ACHN (cell line): ENCODE measurements around the gene CCDC60.

ENCODE experiments used
- DNase-seq: peaks from one replicate; pipeline ENCODE4 v3.0.0-alpha.2; 2015
- in situ Hi-C: cut with HindIII; loops from 2 replicates; pipeline ENCODE4 v1.10.0; 2017; ENCODE audit warnings: low sequenced_read_pairs, low pct_ligation_motif_present, low pct_unique_long_range_greater_than_20kb

Gene CCDC60

DNA sequence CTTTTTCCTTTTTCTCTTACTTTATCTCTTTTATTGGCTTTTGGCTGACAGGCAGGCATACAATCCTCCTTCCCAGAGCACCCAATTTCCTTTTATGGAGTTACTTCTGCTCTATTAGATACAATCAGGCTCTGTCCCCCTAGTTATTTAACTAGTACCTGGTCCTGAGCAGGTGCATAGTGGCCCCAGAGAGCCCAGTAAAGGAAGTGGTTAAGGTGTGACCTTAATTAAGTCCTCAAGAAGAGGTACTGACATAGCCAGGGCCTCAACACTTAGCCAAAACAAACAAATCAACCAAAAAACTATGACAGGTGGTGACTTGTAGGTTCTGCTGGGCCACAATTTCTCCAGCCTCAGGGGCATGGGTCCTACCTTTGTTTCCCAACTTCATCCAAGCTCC, 82.9 kb downstream of the CCDC60 start:
- no peak for DNase-seq
- in situ Hi-C loops = no loop called here

DNA sequence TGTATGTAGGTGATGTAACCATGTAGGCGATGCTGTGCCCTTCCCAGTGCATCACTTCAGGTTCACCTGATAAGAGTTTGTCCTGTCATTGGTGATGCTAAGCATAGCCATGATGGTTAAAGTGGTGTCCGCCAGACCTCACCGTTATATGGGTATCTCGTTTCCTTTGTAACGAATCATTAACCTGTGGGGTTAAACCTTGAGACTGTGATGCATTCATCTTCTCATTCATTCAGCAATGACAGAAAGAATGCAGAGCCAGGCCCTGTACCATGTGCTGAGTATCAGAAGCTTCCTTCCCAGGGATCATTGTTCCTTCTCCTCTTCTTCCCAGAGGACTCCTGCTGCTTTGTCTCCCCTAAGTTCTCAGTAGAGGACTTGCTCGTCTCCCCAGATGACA, 84.9 kb downstream of the CCDC60 start:
- DNase-seq = no peak
- in situ Hi-C loops = no loop called here

DNA sequence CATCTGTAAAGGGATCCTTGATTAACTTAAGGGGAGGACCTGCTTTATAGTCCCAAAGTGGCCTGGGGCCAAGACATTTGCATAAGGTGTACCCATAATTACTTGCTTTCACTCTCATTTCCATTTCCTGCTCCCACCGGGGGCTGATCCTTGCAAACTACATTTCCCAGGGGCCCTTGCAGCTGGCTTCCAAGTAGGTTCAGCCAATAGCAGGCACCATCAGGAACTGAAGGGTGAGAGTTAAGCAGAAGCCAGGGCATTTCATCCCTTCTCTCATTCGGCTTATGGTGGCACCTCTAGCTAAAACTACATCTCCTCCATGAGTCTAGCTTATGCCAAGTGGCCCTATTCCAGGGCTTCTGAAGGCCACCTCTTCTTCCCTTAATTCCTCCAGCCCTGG, 88.8 kb downstream of the CCDC60 start:
- in situ Hi-C loops = no loop called here
- no peak for DNase-seq

DNA sequence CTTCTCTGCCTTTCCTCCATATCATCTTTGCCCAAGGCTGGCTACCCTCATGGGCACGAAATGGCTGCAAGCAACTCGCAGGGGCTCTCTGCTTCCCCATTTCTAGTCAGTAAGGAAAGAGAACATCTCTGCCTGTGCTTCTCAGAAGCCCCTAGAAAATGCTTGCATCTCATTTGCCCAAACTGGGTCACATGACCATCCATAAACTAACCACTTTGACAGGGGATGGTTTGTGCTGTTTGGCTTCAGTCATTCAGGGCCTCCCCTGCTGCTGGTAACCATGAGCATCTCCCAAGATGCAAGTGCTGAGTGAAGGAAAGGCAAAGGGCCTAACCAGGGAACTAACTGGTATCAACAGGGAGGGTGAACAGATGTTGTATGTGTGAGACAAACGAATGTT, 91.1 kb downstream of the CCDC60 start:
- in situ Hi-C loops = no loop called here
- no peak for DNase-seq

DNA sequence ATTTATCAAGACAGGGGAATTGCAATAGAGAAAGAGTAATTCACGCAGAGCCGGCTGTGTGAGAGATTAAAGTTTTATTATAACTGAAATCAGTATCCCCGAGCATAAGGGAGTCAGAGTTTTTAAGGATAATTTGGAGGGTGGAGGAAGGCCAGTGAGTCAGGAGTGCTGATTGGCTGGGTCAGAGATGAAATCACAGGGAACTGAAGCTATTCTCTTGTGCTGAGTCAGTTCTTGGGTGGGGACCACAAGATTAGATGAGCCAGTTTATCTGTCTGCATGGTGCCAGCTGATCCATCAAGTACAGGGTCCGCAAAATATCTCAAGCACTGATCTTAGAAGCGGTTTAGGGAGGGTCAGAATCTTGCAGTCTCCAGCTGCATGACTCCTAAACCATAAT, 96.6 kb downstream of the CCDC60 start:
- in situ Hi-C loops = no loop called here
- DNase-seq = no peak

DNA sequence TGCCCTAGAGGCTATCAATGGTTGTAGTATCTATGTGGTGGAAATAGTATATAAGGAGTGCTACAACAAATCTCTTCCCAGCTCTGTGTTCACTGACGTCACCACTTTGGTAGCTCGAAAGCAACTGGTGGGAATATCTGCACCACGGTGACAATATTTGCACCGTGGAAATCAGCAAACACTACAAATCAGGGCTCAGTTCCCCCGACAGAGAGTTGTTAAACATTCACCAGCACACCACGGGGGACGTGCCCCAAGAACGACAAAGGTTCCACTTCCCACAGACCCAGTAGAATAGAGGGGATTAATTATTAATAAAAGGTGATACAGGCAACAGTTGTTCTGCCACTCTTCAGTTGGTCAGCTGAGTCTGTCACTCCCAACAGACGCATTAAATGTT, 98.4 kb downstream of the CCDC60 start:
- in situ Hi-C loops = no loop called here
- no peak for DNase-seq

DNA sequence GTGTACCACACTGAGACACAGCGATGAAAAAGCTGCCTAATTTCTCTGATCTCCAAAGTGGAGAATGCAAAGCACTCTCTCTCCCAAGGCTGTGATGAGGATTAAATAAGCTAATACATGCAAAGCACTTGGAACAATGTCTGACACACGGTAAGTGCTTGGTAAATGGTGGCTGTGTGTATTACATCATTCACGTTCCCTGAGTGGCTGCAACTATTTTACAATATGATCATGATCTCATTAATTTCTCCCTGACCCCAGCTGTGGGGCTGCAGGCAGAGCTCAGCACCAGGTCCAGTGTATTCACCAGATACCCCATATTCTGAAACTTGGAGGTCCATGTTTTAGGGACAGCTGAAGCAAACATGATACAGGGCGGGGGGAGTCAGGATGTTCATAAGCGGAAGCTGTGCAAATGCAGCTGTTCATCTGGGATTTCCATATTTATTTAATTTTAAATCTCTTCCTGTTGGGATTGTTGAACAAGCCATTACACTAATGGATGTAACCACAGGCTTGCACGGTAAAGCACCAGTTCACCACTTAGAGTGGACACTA, 106.4 kb downstream of the CCDC60 start:
- in situ Hi-C loops = no loop called here
- DNase-seq = no peak

DNA sequence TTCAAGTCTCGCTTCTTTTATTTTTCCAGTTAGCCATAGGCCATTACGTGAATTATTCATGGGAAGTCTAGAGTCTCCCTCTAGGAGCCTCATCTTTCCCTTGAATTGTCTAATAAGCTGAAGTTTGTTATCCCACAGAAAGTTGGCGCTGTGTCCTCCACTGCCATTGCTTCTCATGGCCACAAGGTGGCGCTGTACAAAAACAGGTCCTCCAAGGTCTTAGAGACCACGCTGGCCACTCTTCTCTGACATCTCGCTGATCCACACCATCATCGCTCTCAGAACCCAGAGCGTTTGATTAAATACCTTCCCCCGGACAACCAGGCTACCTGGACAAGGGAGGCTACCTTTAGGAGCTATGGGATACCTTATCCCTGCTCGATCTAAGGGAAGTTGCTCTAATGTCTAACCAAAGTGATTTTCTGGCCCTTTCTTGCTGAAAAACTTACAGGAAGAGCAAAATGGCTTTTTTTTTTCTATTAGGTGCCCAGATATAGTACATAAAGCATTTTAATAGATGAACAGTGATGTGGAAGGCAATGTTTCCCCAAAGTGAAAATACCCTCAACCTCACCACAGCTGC, 110.0 kb downstream of the CCDC60 start:
- in situ Hi-C loops = no loop called here
- DNase-seq = peak; percentile 84

DNA sequence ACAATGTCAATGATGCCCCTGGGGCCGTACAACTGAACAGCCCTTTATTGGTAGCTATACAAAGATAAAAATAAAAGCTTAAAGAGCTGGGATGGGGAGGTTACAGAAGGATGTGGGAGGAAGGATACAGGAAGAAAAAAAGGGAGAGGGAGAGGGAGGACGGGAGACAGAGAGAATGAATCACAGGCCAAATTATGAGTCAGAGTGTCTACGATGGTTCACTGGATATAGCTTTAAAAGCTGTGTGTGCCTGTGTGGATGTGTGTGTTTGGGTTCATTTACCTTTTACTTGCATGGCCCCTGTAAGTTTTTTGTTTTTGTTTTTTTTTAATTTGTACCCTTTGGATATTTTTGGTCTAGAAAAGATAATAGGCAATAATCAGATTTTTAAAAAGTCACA, 111.9 kb downstream of the CCDC60 start:
- in situ Hi-C loops = no loop called here
- DNase-seq = peak; percentile 74

DNA sequence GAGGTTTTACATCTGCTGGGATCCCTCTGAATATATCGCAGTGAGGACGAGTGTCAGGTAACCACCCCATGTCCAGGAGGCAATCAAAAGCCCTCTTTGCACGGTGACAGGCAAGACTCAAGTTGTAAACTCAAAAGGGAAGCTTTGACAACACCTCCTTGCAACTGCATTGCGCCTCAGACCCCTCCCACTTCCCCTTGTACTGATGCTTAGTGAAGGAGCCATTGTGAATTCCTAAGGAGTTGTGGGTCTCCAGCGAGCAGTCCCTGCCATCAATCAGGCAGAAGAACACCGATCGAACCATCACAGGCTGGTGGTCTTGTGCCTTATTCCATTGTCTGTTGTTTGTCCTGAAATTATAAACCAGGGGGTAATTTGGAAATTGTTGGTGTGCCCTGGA, 112.6 kb downstream of the CCDC60 start:
- no peak for DNase-seq
- in situ Hi-C loops = no loop called here

DNA sequence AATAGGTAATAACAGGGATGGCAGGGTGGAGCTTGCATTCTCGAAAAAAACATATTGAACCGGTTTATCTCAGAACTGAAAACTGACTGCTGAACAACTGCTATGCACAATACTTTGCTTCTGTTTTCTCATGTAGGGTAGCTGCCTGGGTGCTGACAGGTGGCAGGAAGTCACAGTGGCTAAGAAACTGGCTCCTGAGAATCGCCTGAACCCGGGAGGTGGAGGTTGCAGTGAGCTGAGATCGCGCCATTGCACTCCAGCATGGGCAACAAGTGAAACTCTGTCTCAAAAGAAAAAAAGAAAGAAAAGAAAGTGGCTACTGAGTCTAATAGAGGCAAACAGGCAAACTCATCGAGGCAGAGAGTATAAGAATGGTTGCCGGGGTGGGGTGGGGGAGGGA, 113.1 kb downstream of the CCDC60 start:
- in situ Hi-C loops = no loop called here
- no peak for DNase-seq

DNA sequence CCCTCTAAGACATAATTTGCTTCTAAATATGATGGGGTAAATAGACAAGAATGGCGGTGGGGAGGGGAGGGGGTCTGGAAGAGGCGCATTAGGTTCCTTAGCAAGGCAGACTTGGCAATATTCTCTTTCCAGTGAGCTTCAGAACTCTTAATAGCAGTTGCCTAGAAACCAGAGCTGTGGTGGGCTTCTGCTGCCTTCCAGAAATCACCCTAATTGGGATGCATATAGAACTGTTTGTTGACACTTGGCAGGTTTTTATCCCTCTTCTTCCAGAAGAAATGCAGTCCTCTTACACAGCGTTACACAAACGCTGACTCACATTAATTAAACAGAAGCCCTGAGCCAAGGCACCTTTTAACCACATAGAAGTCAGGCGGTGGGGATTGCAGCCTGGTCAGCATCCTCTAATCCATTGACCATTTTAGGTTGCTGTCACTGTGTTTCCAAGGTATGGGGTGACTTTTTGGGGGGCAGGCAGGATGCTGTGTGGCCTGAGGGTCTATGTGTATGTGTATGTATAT, 114.1 kb downstream of the CCDC60 start:
- in situ Hi-C loops = no loop called here
- no peak for DNase-seq

DNA sequence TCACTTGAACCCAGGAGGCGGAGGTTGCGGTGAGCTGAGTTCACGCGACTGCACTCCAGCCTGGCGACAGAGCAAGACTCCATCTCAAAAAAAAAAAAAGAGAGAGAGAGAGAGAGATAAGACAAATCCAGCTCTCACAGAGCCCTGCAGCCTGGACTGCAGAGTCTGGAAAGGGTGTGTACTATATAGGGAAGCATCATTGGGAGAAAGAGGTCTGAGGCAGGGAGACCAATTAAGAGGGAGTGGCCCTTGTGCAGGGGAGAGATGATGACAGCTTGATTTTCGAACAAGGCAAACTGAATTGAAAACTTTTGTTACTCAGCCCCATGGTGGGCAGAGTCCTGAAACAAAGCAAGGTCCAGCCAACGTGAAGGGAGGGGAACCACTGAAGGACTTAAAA, 116.2 kb downstream of the CCDC60 start:
- no peak for DNase-seq
- in situ Hi-C loops = no loop called here

DNA sequence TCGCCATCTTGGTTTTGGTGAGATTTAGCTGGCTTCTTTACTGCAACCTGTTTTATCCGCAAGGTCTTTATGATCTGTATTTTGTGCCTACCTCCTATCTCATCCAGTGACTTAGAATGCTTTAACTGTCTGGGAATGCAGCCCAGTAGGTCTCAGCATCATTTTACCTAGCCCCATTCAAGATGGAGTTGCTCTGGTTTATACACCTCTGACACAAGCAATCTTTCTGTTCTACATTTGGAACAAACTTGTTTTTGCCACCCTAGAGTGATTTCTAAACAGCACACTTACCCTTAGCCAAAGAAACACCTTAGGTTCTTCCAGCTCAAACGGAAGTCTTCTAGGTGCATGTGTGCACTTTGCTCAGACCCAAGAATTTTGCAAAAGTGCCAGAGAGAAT, 122.3 kb downstream of the CCDC60 start:
- in situ Hi-C loops = no loop called here

DNA sequence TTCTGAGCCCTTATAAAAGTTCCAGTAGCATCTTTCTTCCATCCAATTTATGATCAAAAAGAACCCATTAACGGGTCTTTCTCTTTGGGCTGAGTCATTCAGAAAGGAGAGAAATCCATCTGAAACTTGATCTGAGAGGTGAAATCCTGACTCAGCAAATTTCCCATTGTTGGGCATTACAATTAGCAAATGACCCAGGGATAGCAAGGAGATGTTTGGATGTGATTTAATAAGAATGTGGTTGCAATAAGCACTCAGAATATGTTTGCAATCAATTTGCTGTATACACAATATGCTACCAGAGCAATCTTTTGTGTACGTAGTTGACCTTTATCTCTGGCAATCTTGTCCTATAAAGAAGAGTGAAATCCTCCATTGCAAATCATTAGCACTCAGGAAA, 122.7 kb downstream of the CCDC60 start:
- no peak for DNase-seq
- in situ Hi-C loops = no loop called here

More for the DNA sequence above, 122.3 kb downstream of the CCDC60 start:
- DNase-seq = no peak

DNA sequence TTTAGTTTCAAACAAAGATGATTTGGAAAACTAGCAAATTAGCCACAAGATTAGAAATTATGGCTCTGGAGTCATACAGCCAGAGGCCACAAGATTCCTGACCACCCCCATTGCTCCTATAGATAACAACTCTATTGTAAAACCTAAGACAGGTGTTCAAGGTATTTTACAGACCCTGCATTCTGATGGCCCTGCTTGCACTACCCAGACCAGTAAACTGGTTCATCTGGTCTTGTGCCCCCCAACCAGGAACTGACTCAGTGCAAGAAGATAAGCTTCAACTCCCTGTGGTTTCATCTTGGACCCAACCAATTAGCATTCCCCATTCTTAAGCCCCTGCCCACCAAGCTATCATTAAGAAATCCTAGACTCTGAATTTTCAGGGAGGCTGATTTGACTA, 125.0 kb downstream of the CCDC60 start:
- in situ Hi-C loops = no loop called here
- no peak for DNase-seq

DNA sequence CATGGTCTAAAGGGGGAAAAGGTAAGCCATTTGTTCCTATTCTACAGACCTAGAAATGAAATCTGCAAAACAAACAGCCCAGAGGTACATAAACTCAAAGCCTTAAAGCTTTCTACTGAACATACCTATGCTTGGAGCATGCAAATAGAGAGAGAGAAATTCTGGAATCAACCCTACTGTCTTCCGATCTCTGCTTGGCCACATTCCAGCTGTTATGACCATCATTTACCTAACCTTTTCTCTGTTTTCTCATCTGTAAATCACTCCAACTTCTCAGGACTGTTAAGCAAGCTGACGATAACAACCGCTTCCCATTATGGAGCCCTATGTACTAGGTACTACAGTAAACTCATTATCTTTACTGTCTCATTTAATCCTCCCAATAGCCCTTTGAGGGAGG, 126.3 kb downstream of the CCDC60 start:
- in situ Hi-C loops = no loop called here

DNA sequence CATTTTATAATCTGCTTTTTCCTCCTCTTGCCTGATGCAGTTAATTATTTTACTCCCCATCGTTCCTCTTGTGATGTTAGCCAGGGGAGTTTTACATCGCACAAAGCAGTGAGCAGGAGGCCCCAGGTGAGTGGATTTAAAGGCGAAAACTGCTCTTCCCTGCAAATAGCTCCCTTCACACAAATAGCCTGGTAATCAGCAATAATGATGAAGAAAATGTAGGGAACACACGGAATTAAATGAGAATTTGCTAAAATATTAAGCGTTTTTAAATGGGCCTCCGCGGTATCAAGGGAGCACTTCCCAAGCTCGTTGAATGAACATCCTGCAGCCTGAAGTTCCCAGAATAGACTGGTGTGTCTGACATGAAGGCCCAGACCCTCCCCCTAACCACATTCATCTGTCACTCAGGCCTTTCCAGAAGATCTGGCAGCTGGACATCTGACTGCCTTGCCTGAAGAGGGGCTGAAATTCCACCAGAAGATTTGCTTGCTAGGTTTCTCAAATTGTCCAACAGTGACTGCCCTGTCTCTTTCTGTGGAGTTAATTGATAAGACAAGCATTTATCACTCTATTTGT, 127.2 kb downstream of the CCDC60 start:
- DNase-seq = no peak
- in situ Hi-C loops = no loop called here

More for the DNA sequence above, 126.3 kb downstream of the CCDC60 start:
- DNase-seq = no peak

DNA sequence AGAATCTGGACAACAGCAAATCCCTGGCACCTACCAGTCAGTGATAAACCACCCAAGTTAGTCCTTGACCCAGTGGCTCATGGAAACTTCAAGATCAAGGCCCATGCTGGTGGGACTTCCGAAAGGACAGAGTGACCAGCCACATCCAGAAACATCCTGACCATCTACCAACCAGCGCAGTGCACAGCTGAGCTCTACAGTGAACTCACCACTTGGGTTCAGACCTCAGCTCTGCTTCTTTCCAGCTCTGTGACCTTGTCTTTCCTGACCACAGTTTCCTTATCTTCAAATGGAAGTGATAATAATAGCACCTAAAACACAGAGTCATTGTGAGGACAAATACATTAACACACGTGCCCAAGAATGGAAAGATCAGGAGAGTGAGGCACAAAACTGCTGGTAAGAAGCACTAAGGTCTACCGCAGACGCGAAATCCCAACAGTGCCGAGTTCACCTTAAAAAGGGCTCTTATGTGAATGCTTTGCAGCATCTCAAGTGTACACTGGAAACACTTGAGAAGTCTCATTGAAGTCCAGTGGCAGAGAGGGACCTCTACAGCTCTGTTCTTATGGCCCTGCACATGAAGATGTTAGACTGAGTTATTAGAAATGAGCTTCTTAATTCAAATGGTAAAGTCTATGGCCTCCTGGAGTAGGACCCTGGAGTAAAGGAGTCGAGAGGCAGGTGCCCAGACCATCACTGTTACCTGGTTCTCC, 128.8 kb downstream of the CCDC60 start:
- DNase-seq = no peak

DNA sequence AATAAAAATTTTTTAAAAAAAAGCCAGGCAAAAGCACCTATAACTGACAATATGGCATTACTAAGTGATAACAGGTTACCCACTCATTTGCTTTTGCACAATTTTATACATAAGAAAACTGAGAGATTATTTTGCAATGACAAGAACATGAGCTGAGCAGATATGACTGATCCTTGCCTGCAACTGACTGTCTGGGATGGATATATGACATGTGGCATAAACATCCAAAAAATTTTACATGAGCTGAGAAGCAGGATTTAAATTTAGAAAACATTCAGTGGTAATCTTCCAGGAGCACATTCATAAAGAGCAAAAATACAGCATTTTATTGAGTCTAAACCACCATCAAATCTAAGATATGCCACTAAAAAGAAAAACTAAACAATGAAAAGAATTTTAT, 133.8 kb downstream of the CCDC60 start:
- in situ Hi-C loops = no loop called here
- DNase-seq = no peak

More for the DNA sequence above, 128.8 kb downstream of the CCDC60 start:
- in situ Hi-C loops = no loop called here
